ENCODE results near the gene NBEAL1. TPM values are rescaled to one million over a fixed set of nuclear protein-coding genes. Genes with fewer than 3 reads are reported as not detected.
"Not testable (repeated sequence)": the region's sequence is repeated elsewhere in the genome, so short reads cannot be mapped to it uniquely, and the experiment has no call there.

Gene NBEAL1
- total and polyA plus RNA-seq, 9 donors, result 3.0 to 20.5 (median 6.0) TPM

DNA sequence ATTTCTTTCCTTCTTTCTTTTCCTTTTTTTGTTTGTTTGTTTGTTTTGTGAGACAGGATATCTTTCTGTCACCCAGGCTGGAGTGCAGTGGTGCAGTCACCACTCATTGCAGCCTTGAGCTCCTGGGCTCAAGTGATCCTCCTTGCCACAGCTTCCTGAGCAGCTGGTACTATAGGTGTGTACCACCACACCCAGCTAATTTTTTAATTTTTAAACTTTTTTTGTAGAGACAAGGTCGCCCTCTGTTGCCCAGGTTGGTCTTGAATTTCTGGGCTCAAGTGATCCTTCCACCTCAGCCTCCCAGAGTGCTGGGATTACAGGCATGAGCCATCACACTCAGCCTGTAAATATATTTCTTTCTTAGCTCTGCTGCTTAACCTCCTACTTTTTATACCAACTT is 140.7 kb downstream of the NBEAL1 start:
- peaks cover 10% of the 10 kb centered on the region for H3K36me3 ChIP-seq (ENCODE audit: control insufficient read depth, insufficient read depth, low read length)

DNA sequence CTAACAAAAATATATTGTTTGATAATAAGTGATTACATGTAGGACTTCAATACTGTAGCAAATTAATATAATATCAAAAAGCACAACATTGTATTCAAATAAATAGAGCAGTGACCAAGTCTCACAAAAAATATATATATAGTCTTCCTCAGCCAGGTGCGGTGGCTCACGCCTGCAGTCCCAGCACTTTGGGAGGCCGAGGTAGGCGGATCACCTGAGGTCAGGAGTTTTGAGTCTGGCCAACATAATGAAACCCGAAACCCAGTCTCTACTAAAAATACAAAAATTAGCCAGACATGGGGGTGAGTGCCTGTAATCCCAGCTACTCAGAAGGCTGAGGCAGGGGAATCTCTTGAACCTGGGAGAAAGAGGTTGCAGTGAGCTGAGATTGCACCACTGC is 148.0 kb downstream of the NBEAL1 start:
- peaks cover 10% of the 10 kb centered on the region for H3K36me3 ChIP-seq (ENCODE audit: control insufficient read depth, insufficient read depth, low read length)
- H3K4me3 ChIP-seq (ENCODE audit: low read length); H3K27me3 ChIP-seq (ENCODE audit: control insufficient read depth, insufficient read depth, low read length); H3K27ac ChIP-seq (ENCODE audit: low read length); H3K4me1 ChIP-seq (ENCODE audit: control insufficient read depth, insufficient read depth, low read length); H3K9me3 ChIP-seq (replicated peaks; ENCODE audit: control insufficient read depth, low read depth, low read length); DNase-seq: not testable (repeated sequence)
- no CpG with 5 or more reads among the region's 5 CpGs for WGBS (ENCODE audit: insufficient coverage)

More for the DNA sequence above, 140.7 kb downstream of the NBEAL1 start:
- no peak for DNase-seq
- Histone ChIP-seq H3K27ac (ENCODE audit: low read length) (no peak overlapping the region), H3K4me3 (ENCODE audit: low read length) (no peak overlapping the region), H3K9me3 (replicated peaks; ENCODE audit: control insufficient read depth, low read depth, low read length) (no peaks in the 10 kb centered on the region), H3K4me1 (ENCODE audit: control insufficient read depth, insufficient read depth, low read length) (no peaks in the 10 kb centered on the region), H3K27me3 (ENCODE audit: control insufficient read depth, insufficient read depth, low read length) (no peaks in the 10 kb centered on the region)
- WGBS (ENCODE audit: insufficient coverage), result 75% methylated on average over 1 of the region's 1 CpG

DNA sequence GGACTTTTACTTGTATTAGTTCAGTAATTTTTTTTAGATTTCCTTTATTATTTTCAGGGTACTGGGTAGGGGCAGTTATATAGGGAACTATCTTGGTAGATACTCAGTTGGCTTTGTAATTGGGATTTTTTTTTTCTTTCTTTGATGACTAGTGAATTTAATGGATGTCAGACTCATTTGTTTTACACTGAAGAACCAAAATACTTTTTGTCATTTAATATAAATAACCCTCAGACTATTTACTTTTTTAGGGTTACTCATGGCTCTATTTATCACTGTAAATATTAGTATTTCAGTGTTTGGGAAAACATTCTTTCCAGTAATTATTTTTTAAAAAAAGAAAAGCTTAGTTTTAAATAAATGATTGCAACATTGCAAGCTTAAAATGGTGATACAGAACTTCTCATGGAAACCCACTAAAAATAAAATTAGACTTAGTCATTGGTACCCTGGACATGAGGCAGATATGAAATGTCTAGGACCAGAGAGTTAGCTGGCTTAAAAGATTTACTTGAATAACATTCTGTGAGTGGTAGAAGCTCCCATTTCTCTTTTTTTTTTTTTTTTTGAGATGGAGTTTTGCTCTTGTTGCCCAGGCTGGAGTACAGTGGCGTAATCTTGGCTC is 149.7 kb downstream of the NBEAL1 start:
- Histone ChIP-seq H3K4me1 (ENCODE audit: control insufficient read depth, insufficient read depth, low read length) (no peaks in the 10 kb centered on the region), H3K9me3 (replicated peaks; ENCODE audit: control insufficient read depth, low read depth, low read length) (no peaks in the 10 kb centered on the region), H3K4me3 (ENCODE audit: low read length) (no peak overlapping the region), H3K36me3 (ENCODE audit: control insufficient read depth, insufficient read depth, low read length) (peaks cover 11% of the 10 kb centered on the region), H3K27me3 (ENCODE audit: control insufficient read depth, insufficient read depth, low read length) (no peaks in the 10 kb centered on the region), H3K27ac (ENCODE audit: low read length) (no peak overlapping the region)
- no CpG with 5 or more reads among the region's 1 CpG for WGBS (ENCODE audit: insufficient coverage)
- no peak for DNase-seq

DNA sequence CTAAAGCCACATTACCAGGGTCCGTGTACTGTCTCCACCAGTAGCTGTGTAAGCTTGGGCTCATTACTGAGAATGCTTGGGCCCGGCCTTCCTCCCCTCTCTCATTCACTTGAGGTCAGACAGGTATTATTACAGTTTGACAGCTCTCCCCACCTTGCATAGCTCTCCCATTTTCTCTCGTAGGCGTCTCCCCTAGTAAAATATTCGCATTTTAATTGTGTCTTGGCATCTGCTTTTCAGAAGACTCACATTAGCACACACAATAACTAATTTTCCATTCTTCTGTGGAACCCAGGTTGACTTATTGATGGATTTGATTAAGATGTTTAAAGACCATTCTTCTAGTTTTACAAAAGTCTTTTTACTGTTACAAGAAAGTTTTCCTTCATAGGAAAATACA is 153.1 kb downstream of the NBEAL1 start:
- DNase-seq, result no peak
- no peak overlapping the region for H3K27ac ChIP-seq (ENCODE audit: low read length)
- no peaks in the 10 kb centered on the region for H3K9me3 ChIP-seq (replicated peaks; ENCODE audit: control insufficient read depth, low read depth, low read length)
- H3K4me3 ChIP-seq (ENCODE audit: low read length), result no peak overlapping the region
- H3K4me1 ChIP-seq (ENCODE audit: control insufficient read depth, insufficient read depth, low read length), result no peaks in the 10 kb centered on the region
- peaks cover 9% of the 10 kb centered on the region for H3K36me3 ChIP-seq (ENCODE audit: control insufficient read depth, insufficient read depth, low read length)
- WGBS (ENCODE audit: insufficient coverage), result 100% methylated on average over 1 of the region's 5 CpGs
- no peaks in the 10 kb centered on the region for H3K27me3 ChIP-seq (ENCODE audit: control insufficient read depth, insufficient read depth, low read length)

DNA sequence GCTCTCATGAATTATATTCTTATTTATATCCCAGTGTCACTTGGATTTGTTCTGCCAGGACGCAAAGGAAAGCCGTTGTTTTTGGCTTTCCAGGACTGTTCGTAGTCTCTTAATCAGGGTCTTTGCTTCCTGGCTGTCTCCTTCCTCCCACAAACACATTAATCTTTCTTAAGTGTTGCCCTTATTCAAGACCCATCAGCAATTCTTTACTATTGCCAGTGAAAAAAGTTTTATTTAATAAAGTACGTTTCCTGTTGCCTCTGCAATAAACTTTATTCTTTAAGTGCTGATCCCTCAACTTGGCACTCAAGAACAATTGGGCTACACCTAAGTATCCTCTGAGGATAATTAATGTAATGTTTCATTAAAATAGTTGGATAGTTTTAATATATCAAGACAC is 155.8 kb downstream of the NBEAL1 start:
- peaks cover 9% of the 10 kb centered on the region for H3K36me3 ChIP-seq (ENCODE audit: control insufficient read depth, insufficient read depth, low read length)
- no peaks in the 10 kb centered on the region for H3K27me3 ChIP-seq (ENCODE audit: control insufficient read depth, insufficient read depth, low read length)
- no peak overlapping the region for H3K4me3 ChIP-seq (ENCODE audit: low read length)
- no peak for DNase-seq
- WGBS (ENCODE audit: insufficient coverage), result no CpG with 5 or more reads among the region's 4 CpGs
- no peaks in the 10 kb centered on the region for H3K4me1 ChIP-seq (ENCODE audit: control insufficient read depth, insufficient read depth, low read length)
- no peak overlapping the region for H3K27ac ChIP-seq (ENCODE audit: low read length)
- no peaks in the 10 kb centered on the region for H3K9me3 ChIP-seq (replicated peaks; ENCODE audit: control insufficient read depth, low read depth, low read length)

DNA sequence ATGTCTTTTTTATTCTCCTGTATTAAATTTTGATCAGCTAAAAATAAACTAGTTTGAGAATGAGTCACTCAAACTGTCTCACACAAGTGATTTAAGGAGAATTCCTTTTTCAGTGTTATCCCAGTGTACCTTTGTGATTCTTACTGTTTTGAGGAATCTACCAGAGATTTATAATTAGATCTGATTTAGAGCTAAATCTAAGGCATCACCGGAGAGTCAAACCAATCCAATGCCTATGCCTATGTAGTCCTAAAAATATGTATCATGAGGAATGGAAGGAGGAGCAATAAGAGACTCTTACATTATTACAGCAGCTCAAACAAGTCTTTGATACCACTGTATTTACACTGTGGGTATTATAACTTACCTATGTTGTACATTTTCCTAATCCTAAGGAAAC is 160.7 kb downstream of the NBEAL1 start:
- H3K27me3 ChIP-seq (ENCODE audit: control insufficient read depth, insufficient read depth, low read length), result no peaks in the 10 kb centered on the region
- H3K4me1 ChIP-seq (ENCODE audit: control insufficient read depth, insufficient read depth, low read length), result no peaks in the 10 kb centered on the region
- no peaks in the 10 kb centered on the region for H3K9me3 ChIP-seq (replicated peaks; ENCODE audit: control insufficient read depth, low read depth, low read length)
- no CpG with 5 or more reads among the region's 1 CpG for WGBS (ENCODE audit: insufficient coverage)
- peaks cover 11% of the 10 kb centered on the region for H3K36me3 ChIP-seq (ENCODE audit: control insufficient read depth, insufficient read depth, low read length)
- no peak overlapping the region for H3K27ac ChIP-seq (ENCODE audit: low read length)
- H3K4me3 ChIP-seq (ENCODE audit: low read length), result no peak overlapping the region
- no peak for DNase-seq

DNA sequence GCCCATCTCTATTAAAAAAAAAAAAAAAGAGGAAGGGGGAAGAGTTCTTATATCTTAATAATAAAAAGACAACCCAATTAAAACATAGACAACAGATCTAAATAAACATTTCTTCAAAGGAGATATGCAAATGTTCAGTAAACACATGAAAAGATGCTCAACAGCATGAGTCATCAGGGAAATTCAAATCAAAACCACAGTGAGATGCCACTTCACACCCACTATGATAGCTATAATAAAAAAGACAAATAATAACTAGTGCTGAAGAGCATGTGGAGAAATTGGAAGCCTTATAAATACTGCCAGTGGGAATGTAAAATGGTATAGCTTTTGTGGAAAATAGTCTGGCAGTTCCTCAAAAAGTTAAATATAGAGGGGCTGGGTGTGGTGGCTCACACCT is 162.7 kb downstream of the NBEAL1 start:
- Histone ChIP-seq H3K27me3 (ENCODE audit: control insufficient read depth, insufficient read depth, low read length) (no peaks in the 10 kb centered on the region), H3K27ac (ENCODE audit: low read length) (no peak overlapping the region), H3K9me3 (replicated peaks; ENCODE audit: control insufficient read depth, low read depth, low read length) (no peaks in the 10 kb centered on the region), H3K4me1 (ENCODE audit: control insufficient read depth, insufficient read depth, low read length) (no peaks in the 10 kb centered on the region), H3K36me3 (ENCODE audit: control insufficient read depth, insufficient read depth, low read length) (peaks cover 11% of the 10 kb centered on the region), H3K4me3 (ENCODE audit: low read length) (no peak overlapping the region)
- no peak for DNase-seq

DNA sequence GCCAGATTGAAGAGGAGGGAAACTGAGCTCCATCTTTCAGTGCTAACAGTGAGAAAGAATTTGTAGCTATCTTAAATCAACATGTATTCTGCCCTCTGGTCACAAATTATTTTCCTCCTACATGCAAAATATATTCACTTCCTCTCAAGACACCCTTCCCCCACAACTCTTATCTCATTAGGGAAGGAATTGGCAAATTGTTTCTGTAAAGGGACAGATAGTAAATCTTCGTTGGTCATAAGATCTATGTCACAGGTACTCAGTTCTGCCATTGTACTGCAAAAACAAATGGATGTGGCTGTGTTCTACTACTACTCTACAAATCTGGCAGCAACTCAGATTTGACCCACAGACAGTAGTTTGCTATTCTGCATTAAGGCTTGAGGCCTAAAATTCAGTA is 171.2 kb downstream of the NBEAL1 start:
- DNase-seq, result no peak
- H3K4me3 ChIP-seq (ENCODE audit: low read length), result no peak overlapping the region
- no peaks in the 10 kb centered on the region for H3K27me3 ChIP-seq (ENCODE audit: control insufficient read depth, insufficient read depth, low read length)
- no peaks in the 10 kb centered on the region for H3K4me1 ChIP-seq (ENCODE audit: control insufficient read depth, insufficient read depth, low read length)
- WGBS (ENCODE audit: insufficient coverage), result no CpG with 5 or more reads among the region's 1 CpG
- no peak overlapping the region for H3K27ac ChIP-seq (ENCODE audit: low read length)
- no peaks in the 10 kb centered on the region for H3K9me3 ChIP-seq (replicated peaks; ENCODE audit: control insufficient read depth, low read depth, low read length)
- H3K36me3 ChIP-seq (ENCODE audit: control insufficient read depth, insufficient read depth, low read length), result peaks cover 23% of the 10 kb centered on the region

DNA sequence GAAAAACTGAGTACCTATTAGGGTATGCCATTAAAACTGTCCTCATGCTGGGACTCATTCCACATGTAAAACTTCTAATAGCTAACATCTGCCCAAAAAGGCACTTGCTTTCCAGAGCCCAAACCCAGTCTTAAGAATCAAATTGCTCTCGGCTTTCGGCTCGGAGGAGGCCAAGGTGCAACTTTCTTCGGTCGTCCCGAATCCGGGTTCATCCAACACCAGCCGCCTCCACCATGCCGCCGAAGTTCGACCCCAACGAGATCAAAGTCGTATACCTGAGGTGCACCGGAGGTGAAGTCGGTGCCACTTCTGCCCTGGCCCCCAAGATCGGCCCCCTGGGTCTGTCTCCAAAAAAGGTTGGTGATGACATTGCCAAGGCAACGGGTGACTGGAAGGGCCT is 175.9 kb downstream of the NBEAL1 start:
- not testable (repeated sequence) for H3K4me3 ChIP-seq (ENCODE audit: low read length); H3K27ac ChIP-seq (ENCODE audit: low read length); H3K9me3 ChIP-seq (replicated peaks; ENCODE audit: control insufficient read depth, low read depth, low read length); H3K27me3 ChIP-seq (ENCODE audit: control insufficient read depth, insufficient read depth, low read length); DNase-seq; H3K4me1 ChIP-seq (ENCODE audit: control insufficient read depth, insufficient read depth, low read length)
- no CpG with 5 or more reads among the region's 17 CpGs for WGBS (ENCODE audit: insufficient coverage)
- peaks cover 17% of the 10 kb centered on the region for H3K36me3 ChIP-seq (ENCODE audit: control insufficient read depth, insufficient read depth, low read length)

DNA sequence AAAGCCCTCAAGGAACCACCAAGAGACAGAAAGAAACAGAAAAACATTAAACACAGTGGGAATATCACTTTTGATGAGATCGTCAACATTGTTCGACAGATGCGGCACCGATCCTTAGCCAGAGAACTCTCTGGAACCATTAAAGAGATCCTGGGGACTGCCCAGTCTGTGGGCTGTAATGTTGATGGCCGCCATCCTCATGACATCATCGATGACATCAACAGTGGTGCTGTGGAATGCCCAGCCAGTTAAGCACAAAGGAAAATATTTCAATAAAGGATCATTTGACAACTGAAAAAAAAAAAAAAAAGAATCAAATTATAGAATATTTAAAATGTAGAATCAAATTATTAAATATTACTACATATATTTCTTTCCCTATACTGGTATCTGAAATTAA is 176.4 kb downstream of the NBEAL1 start:
- not testable (repeated sequence) for H3K4me1 ChIP-seq (ENCODE audit: control insufficient read depth, insufficient read depth, low read length); DNase-seq; H3K4me3 ChIP-seq (ENCODE audit: low read length); H3K9me3 ChIP-seq (replicated peaks; ENCODE audit: control insufficient read depth, low read depth, low read length); H3K27ac ChIP-seq (ENCODE audit: low read length); H3K27me3 ChIP-seq (ENCODE audit: control insufficient read depth, insufficient read depth, low read length)
- peaks cover 16% of the 10 kb centered on the region for H3K36me3 ChIP-seq (ENCODE audit: control insufficient read depth, insufficient read depth, low read length)
- no CpG with 5 or more reads among the region's 6 CpGs for WGBS (ENCODE audit: insufficient coverage)

DNA sequence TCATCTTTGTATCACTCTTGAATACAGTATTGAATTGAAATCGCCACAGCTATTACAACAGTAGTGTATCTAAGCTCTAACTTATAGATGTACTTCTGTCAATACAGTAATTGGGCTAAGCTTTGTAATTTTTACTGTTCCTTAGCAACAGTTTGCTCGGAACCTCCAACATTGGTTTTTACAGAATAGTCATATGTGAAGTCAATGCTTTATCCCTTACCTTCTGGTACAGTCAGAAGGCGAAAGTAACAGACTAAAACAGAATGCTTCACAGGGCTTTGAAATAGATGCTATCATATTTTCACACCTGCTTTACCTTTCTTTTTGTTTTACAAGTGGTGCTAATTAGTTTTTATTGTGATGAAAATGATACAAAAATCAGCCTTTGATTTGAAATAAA is 177.3 kb downstream of the NBEAL1 start:
- DNase-seq, result no peak
- H3K4me1 ChIP-seq (ENCODE audit: control insufficient read depth, insufficient read depth, low read length), result no peaks in the 10 kb centered on the region
- H3K9me3 ChIP-seq (replicated peaks; ENCODE audit: control insufficient read depth, low read depth, low read length), result no peaks in the 10 kb centered on the region
- H3K27me3 ChIP-seq (ENCODE audit: control insufficient read depth, insufficient read depth, low read length), result no peaks in the 10 kb centered on the region
- WGBS (ENCODE audit: insufficient coverage), result no CpG with 5 or more reads among the region's 3 CpGs
- H3K27ac ChIP-seq (ENCODE audit: low read length), result no peak overlapping the region
- H3K4me3 ChIP-seq (ENCODE audit: low read length), result no peak overlapping the region
- H3K36me3 ChIP-seq (ENCODE audit: control insufficient read depth, insufficient read depth, low read length), result peaks cover 12% of the 10 kb centered on the region
